Retinal pigment epithelial cell (primary cell): ENCODE results near the gene ATAD3C.
"Not testable (repeated sequence)": the region's sequence is repeated elsewhere in the genome, so short reads cannot be mapped to it uniquely, and the experiment has no call there.

ENCODE experiments used
- DNase-seq: peaks from one replicate; pipeline ENCODE4 v3.0.0-alpha.2; 2010; ENCODE audit warnings: low read depth
- H3K4me3 ChIP-seq: 2 replicates; pipeline ENCODE4 v1.5.1; 2011; ENCODE audit warnings: mild to moderate bottlenecking, low read length, control low read depth, moderate library complexity
- CTCF ChIP-seq: conservative IDR thresholded peaks from 2 replicates; pipeline ENCODE4 v1.5.1; 2011; ENCODE audit warnings: low read depth, low read length, control low read depth, inconsistent platforms

The ATAD3C gene

GRCh38 chr1:1415751-1416150 is 33.7 kb upstream of the ATAD3C start:
- no peak overlapping the region for H3K4me3 ChIP-seq
- DNase-seq: no peak
- TF ChIP-seq CTCF: no peak

DNA sequence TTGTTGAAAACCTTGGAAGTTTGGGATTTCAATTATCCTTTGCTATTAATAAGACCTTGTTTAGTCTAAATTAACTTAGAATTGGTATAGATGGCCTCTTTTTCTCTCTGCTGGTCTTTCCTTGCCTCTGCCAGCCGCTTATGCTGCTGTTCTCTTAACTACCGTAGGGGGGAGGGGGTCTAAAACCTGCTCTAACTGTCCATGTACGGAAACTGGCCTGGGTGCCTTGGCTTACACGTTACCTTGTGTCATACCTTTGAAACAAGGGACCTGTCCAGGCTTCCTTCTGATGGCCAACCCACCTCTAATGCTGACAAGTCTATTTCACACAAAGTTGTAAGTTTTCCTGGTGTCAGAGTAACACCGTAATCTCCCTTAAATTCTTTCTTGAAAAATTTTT is 32.1 kb upstream of the ATAD3C start:
- H3K4me3 ChIP-seq, DNase-seq: not testable (repeated sequence)

- H3K4me3 ChIP-seq: not testable (repeated sequence)
Observed at GRCh38 chr1:1417825-1418463, 31.5 kb upstream of the ATAD3C start.

DNA sequence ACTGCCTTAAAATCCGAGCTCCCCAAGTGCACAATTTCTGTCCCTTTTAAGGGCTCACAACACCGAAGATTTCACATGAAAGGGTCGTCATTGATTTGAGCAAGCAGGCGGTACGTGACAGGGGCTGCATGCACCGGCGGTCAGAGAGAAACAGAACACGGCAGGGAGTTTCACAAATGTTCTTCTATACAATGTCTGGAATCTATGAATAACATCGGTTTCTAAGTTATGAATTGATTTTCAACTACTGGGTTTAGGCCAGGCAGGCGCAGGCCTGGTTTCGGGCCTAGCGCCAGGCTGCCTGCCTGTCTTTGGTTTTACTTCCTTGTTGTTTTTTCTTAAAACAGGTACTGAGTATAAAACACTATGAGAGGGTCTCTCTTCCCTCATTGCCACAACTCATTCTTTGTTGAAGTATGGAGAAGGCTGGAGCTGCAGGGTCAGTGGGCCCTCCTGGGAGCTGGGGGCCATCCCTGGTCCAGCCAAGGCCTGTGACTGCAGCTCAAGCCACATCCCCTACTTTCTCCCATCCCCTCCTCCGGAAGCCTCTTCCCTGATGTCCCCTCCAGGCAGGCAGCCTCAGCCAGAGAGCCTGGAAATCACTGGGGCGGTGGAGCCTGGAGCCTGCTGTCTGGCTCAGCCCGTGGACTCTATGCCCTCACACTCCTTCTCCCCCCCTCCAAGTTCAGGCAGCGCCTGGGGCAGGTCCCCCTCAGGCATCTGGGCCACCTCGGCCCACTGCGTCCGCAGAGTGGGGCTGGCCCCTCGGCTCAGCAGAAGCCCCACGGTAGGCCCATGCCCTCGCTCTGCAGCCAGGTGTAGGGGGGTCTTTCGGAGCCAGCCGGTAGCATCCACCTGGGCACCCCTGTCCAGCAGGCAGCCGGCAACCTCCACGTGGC is 30.8 kb upstream of the ATAD3C start:
- no peak for DNase-seq
- TF ChIP-seq CTCF: no peak
- no peak overlapping the region for H3K4me3 ChIP-seq

More at GRCh38 chr1:1417825-1418463, 31.5 kb upstream of the ATAD3C start:
- not testable (repeated sequence) for DNase-seq

- no peak for DNase-seq
- H3K4me3 ChIP-seq: no peak overlapping the region
- no peak for TF ChIP-seq CTCF
Observed at GRCh38 chr1:1419363-1419812, 30.1 kb upstream of the ATAD3C start.

DNA sequence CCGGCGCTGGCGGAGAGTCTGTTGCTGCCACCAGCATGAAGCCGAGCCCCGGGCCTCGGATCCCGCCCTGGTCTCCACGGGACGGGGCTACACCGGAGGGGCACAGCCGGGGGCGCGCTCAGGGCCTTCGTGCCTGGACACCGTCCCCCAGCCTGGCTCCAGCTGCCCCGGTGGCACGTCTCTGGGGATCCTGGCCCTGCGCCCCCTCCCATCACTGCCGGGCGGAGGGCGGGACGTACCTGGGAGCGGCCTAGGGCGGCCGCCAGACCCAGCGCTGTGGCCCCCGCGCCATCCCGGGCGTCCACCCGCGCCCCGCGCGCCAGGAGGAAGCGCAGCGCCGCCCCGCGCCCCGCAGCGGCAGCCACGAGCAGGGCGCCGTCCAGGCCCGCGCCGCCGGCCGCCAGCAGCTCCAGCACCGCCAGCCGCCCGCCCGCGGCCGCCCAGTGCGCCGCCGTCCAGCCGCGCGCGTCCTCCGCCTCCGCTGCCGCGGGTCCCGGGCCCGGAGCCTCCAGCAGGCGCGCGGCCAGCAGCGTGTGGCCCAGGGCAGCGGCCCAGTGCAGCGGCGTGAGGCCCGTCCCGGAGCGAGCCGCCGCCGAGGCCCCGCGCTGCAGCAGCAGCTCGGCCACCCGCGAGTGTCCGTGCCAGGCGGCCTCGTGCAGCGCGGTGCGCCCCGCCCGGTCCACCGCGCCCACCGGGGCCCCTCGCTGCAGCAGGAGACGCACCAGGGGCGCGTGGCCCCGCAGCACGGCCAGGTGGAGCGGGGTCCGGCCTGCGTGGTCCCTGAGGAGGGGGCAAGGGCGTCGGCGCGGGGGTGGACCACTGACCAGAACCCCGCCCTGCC is 29.5 kb upstream of the ATAD3C start:
- DNase-seq: no peak
- no peak overlapping the region for H3K4me3 ChIP-seq
- TF ChIP-seq CTCF: no peak

DNA sequence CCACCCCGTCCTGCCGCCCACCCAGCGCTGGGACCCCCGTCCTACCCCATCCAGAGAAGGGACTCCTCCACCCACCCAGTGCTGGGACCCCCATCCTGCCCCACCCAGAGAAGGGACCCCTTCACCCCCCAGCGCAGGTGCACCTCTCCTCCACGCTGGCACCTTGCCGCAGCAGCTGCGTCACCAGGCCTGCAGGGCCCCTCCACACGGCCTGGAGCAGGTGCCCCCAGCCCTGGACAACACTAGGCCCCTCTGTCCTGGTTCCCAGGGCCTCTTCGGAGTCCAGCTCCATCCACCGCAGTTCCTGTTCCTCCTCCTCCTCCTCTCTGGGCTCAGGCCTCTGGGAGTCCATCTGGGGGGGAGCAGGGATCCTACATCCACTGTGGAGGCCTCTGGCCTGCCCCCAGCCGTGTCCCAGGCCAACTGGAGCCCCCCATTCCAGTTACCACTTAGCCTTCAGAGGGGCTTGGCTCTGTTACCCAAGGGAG is 28.8 kb upstream of the ATAD3C start:
- H3K4me3 ChIP-seq: no peak overlapping the region
- no peak for TF ChIP-seq CTCF

More for the DNA sequence above, 28.8 kb upstream of the ATAD3C start:
- no peak for DNase-seq
